GM18498 (cell line): ENCODE results near the gene C1QTNF9B.
"Not testable (repeated sequence)": the region's sequence is repeated elsewhere in the genome, so short reads cannot be mapped to it uniquely, and the experiment has no call there.

ENCODE experiments used
- ATAC-seq: cut with Tn5 transposase; IDR thresholded peaks from one replicate; pipeline ENCODE4 v1.9.1; 2021; ENCODE audit warnings: mild to moderate bottlenecking, moderate library complexity; ENCODE audit not compliant: unreplicated experiment

The C1QTNF9B gene

GRCh38 chr13:23898101-23898500, 799 bp upstream of the C1QTNF9B start:
- no peak for ATAC-seq

- not testable (repeated sequence) for ATAC-seq
Measured at GRCh38 chr13:23894746-23895145, 2.6 kb downstream of the C1QTNF9B start.

GRCh38 chr13:23893791-23894190, 3.5 kb downstream of the C1QTNF9B start:
- ATAC-seq: not testable (repeated sequence)

GRCh38 chr13:23889615-23890607, 7.4 kb downstream of the C1QTNF9B start:
- ATAC-seq: peak; percentile 23

GRCh38 chr13:23888658-23889614, 8.4 kb downstream of the C1QTNF9B start, which contains the start of gene MIPEP:
Gene MIPEP (minus strand): TSS chr13:23889400. CDS start chr13:23889320, 80 bp downstream.
- ATAC-seq: peak; percentile 94

GRCh38 chr13:23884361-23884760, 12.9 kb downstream of the C1QTNF9B start:
- not testable (repeated sequence) for ATAC-seq

- ATAC-seq: no peak
Measured at GRCh38 chr13:23883255-23883654, 14.0 kb downstream of the C1QTNF9B start.

GRCh38 chr13:23881402-23881800, 15.9 kb downstream of the C1QTNF9B start:
- not testable (repeated sequence) for ATAC-seq

- not testable (repeated sequence) for ATAC-seq
Measured at GRCh38 chr13:23880493-23881401, 16.6 kb downstream of the C1QTNF9B start.

GRCh38 chr13:23877286-23877685, 20.0 kb downstream of the C1QTNF9B start:
- ATAC-seq: no peak

- no peak for ATAC-seq
Measured at GRCh38 chr13:23876265-23876664, 21.0 kb downstream of the C1QTNF9B start.

- ATAC-seq: no peak
Measured at GRCh38 chr13:23871616-23872220, 25.6 kb downstream of the C1QTNF9B start.

- no peak for ATAC-seq
Measured at GRCh38 chr13:23870356-23871140, 26.8 kb downstream of the C1QTNF9B start.

GRCh38 chr13:23868521-23868920, 28.8 kb downstream of the C1QTNF9B start:
- no peak for ATAC-seq

- ATAC-seq: no peak
Measured at GRCh38 chr13:23867027-23867491, 30.2 kb downstream of the C1QTNF9B start.

- no peak for ATAC-seq
Measured at GRCh38 chr13:23866420-23867026, 30.8 kb downstream of the C1QTNF9B start.

GRCh38 chr13:23865906-23866305, 31.4 kb downstream of the C1QTNF9B start:
- no peak for ATAC-seq

- ATAC-seq: no peak
Measured at GRCh38 chr13:23865026-23865425, 32.3 kb downstream of the C1QTNF9B start.
